SK-N-SH treated with all-trans-retinoic acid at 6 μM for 48 hours (cell line): ENCODE results near the gene XPO6.

ENCODE experiments used
- POU6F1 ChIP-seq: fragments of 250-450 bp; sonication (Bioruptor Pico); IDR thresholded peaks from 2 replicates; pipeline ENCODE4 v1.8.0; 2021; ENCODE audit warnings: low read depth, mild to moderate bottlenecking, moderate library complexity, borderline replicate concordance
- PPARA ChIP-seq: fragments of 250-450 bp; sonication (Bioruptor Pico); IDR thresholded peaks from 2 replicates; pipeline ENCODE4 v1.5.0; 2020; ENCODE audit warnings: mild to moderate bottlenecking, borderline replicate concordance
- TOX ChIP-seq: fragments of 250-450 bp; sonication (Bioruptor Pico); IDR thresholded peaks from 2 replicates; pipeline ENCODE4 v1.8.0; 2021; ENCODE audit warnings: mild to moderate bottlenecking, moderate library complexity, borderline replicate concordance
- ZFP3 ChIP-seq: fragments of 250-450 bp; sonication (Bioruptor Pico); IDR thresholded peaks from 2 replicates; pipeline ENCODE4 v1.5.0; 2020; ENCODE audit warnings: mild to moderate bottlenecking, moderate library complexity
- ZNF8 ChIP-seq: fragments of 450-650 bp; formaldehyde crosslinking; IDR thresholded peaks from 2 replicates; pipeline ENCODE4 v1.5.0; 2020; ENCODE audit warnings: mild to moderate bottlenecking, moderate library complexity

DNA sequence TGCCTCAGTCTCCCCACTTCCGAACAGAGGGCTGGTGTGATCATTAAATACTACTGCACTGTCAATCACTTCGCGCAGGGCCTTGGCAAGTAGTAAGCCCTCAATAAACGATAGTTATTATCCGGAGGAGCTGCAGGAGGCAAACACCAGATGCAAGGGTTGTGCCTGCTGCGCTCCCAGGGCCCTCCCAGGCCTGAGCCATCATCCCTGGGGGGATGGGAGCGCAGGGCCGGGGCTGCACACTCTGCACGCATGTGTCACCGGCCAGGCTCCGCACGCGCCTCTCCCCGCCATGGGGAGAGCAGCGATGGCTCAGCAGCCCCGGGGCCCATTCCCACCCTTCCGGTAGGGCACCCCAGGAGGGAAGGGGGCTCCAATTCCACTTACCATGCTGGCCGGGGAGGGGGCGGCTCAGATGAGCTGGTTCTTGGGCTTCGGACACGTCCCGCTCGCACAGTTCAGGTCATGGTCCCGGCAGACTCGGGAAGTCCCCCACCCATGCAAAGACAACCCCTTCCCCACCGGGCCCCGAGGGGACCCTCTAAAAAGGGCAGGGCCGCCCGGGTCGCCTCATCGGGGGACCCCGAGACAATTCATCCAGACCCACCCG is 681 bp downstream of the XPO6 start:
- TF ChIP-seq POU6F1 (CRISPR knock-in tag) (no peak), PPARA (CRISPR knock-in tag) (no peak), ZNF8 (CRISPR knock-in tag) (no peak), TOX (CRISPR knock-in tag) (no peak), ZFP3 (CRISPR knock-in tag) (no peak)
